SK-N-SH treated with all-trans-retinoic acid at 6 μM for 48 hours (cell line): Measurements from ENCODE around the gene ESM1.

Experiments used
- ARNTL ChIP-seq: fragments of 450-650 bp; formaldehyde crosslinking; IDR thresholded peaks from 2 replicates; pipeline ENCODE4 v1.5.0; 2020; ENCODE audit warnings: low read depth, mild to moderate bottlenecking, moderate library complexity, borderline replicate concordance
- CREB5 ChIP-seq: fragments of 250-450 bp; sonication (Bioruptor Pico); IDR thresholded peaks from 2 replicates; pipeline ENCODE4 v1.5.1; 2020; ENCODE audit warnings: low read depth, mild to moderate bottlenecking, moderate library complexity
- CSDC2 ChIP-seq: fragments of 250-450 bp; sonication (Bioruptor Pico); IDR thresholded peaks from 2 replicates; pipeline ENCODE4 v1.5.0; 2020; ENCODE audit warnings: mild to moderate bottlenecking, moderate library complexity
- GLIS3 ChIP-seq: fragments of 250-450 bp; sonication (Bioruptor Pico); IDR thresholded peaks from 2 replicates; pipeline ENCODE4 v1.5.0; 2020; ENCODE audit warnings: mild to moderate bottlenecking, moderate library complexity
- ISL1 ChIP-seq: fragments of 250-450 bp; sonication (Bioruptor Pico); IDR thresholded peaks from 2 replicates; pipeline ENCODE4 v2.1.2; 2022; ENCODE audit warnings: mild to moderate bottlenecking, moderate library complexity
- OSR1 ChIP-seq: fragments of 250-450 bp; sonication (Bioruptor Pico); IDR thresholded peaks from 2 replicates; pipeline ENCODE4 v1.8.0; 2022; ENCODE audit warnings: moderate library complexity, mild to moderate bottlenecking, inconsistent platforms
- SNAI2 ChIP-seq: fragments of 250-450 bp; sonication (Bioruptor Pico); IDR thresholded peaks from 2 replicates; pipeline ENCODE4 v1.5.0; 2020; ENCODE audit warnings: mild to moderate bottlenecking, moderate library complexity
- ZC3H10 ChIP-seq: fragments of 250-450 bp; sonication (Bioruptor Pico); IDR thresholded peaks from 2 replicates; pipeline ENCODE4 v1.5.1; 2021; ENCODE audit warnings: mild to moderate bottlenecking, moderate library complexity
- ZFP30 ChIP-seq: fragments of 450-650 bp; formaldehyde crosslinking; IDR thresholded peaks from 2 replicates; pipeline ENCODE4 v1.5.0; 2022; ENCODE audit warnings: mild to moderate bottlenecking, moderate library complexity
- ZNF565 ChIP-seq: fragments of 450-650 bp; formaldehyde crosslinking; conservative IDR thresholded peaks from 2 replicates; pipeline ENCODE4 v1.5.0; 2020; ENCODE audit warnings: low read depth, mild to moderate bottlenecking, moderate library complexity

GRCh38 chr5:54981928-54982327, 3.5 kb downstream of the ESM1 start:
- TF ChIP-seq CREB5 (CRISPR knock-in tag) (no peak), GLIS3 (CRISPR knock-in tag) (no peak), SNAI2 (no peak), CSDC2 (CRISPR knock-in tag) (no peak), ZFP30 (CRISPR knock-in tag) (no peak), ZNF565 (CRISPR knock-in tag) (no peak), ISL1 (CRISPR knock-in tag) (no peak), ARNTL (CRISPR knock-in tag) (no peak), ZC3H10 (CRISPR knock-in tag) (no peak), OSR1 (CRISPR knock-in tag) (no peak)
